IMR-90 (cell line): ENCODE data around the gene IGLL1. TPM values are rescaled to one million over a fixed set of nuclear protein-coding genes. Genes with fewer than 3 reads are reported as not detected.

Experiments
- ATAC-seq: fragments of 200-7000 bp; cut with Tn5 transposase; 2 replicates; pipeline ENCODE4 v1.9.1; 2020; ENCODE audit warnings: low read depth, mild to moderate bottlenecking, moderate library complexity
- BruUV-seq: library from RNA; stranded (reverse); fragments of 400-500 nt; replicated peaks from 2 replicates; lab custom pipeline; 2021; lab: Mats Ljungman, UMichigan
- CTCF ChIA-PET: fragments of 300-600 bp; formaldehyde crosslinking; extraction: SDS; loops from one replicate; lab custom pipeline; 2021; ENCODE audit warnings: antibody characterized with exemption; lab: Yijun Ruan, JAX
- POLR2A ChIA-PET: fragments of 300-600 bp; sonication (Branson Sonifier 250); formaldehyde crosslinking; loops from one replicate; lab custom pipeline; 2022; ENCODE audit warnings: antibody characterized with exemption; ENCODE audit not compliant: unreplicated experiment; lab: Charles Lee
- DNase-seq: peaks from one replicate; pipeline ENCODE4 v3.0.0; 2013
- H2AFZ ChIP-seq: replicated peaks from 2 replicates; pipeline ENCODE3; 2013; ENCODE audit warnings: low read length, mild to moderate bottlenecking; ENCODE audit not compliant: poor library complexity
- H2AK5ac ChIP-seq: 2 replicates; pipeline ENCODE4 v1.6.1; 2013; ENCODE audit warnings: low read depth, low read length, inconsistent platforms
- H2AK9ac ChIP-seq: replicated peaks from 2 replicates; pipeline ENCODE3; 2013; ENCODE audit warnings: mild to moderate bottlenecking, low read depth, low read length, moderate library complexity; ENCODE audit not compliant: poor library complexity
- H2BK120ac ChIP-seq: 2 replicates; pipeline ENCODE4 v1.6.1; 2013; ENCODE audit warnings: low read depth, low read length, inconsistent platforms
- H2BK15ac ChIP-seq: 3 replicates; pipeline ENCODE4 v1.6.1; 2013; ENCODE audit warnings: low read depth, low read length, inconsistent platforms
- H2BK20ac ChIP-seq: 2 replicates; pipeline ENCODE4 v1.6.1; 2013; ENCODE audit warnings: low read depth, mild to moderate bottlenecking, inconsistent platforms, low read length, moderate library complexity
- H2BK5ac ChIP-seq: 2 replicates; pipeline ENCODE4 v1.6.1; 2013; ENCODE audit warnings: mild to moderate bottlenecking, low read depth, low read length, inconsistent platforms; ENCODE audit not compliant: poor library complexity, severe bottlenecking
- H3K14ac ChIP-seq: replicated peaks from 2 replicates; pipeline ENCODE4 v1.6.1; 2013; ENCODE audit warnings: low read depth, low read length, inconsistent platforms
- H3K18ac ChIP-seq: 2 replicates; pipeline ENCODE4 v1.6.1; 2013; ENCODE audit warnings: low read depth, low read length, control low read depth
- H3K23ac ChIP-seq: 2 replicates; pipeline ENCODE4 v1.6.1; 2013; ENCODE audit warnings: low read depth, low read length, inconsistent platforms
- H3K27ac ChIP-seq: 2 replicates; pipeline ENCODE4 v1.5.1; 2013; ENCODE audit warnings: mild to moderate bottlenecking, control low read depth, low read length; ENCODE audit not compliant: insufficient read depth
- H3K27me3 ChIP-seq: 2 replicates; pipeline ENCODE4 v1.6.1; 2013; ENCODE audit warnings: low read length; ENCODE audit not compliant: control insufficient read depth, insufficient read depth
- H3K36me3 ChIP-seq: 2 replicates; pipeline ENCODE4 v1.6.1; 2013; ENCODE audit warnings: low read length, mixed read lengths; ENCODE audit not compliant: control insufficient read depth, insufficient read depth
- H3K4ac ChIP-seq: 2 replicates; pipeline ENCODE4 v1.6.1; 2013; ENCODE audit warnings: low read depth, low read length, inconsistent platforms
- H3K4me1 ChIP-seq: 2 replicates; pipeline ENCODE4 v1.6.1; 2013; ENCODE audit warnings: low read length, mixed read lengths; ENCODE audit not compliant: control insufficient read depth, insufficient read depth
- H3K4me2 ChIP-seq: 2 replicates; pipeline ENCODE4 v1.6.1; 2013; ENCODE audit warnings: low read depth, mild to moderate bottlenecking, control low read depth, low read length, moderate library complexity
- H3K4me3 ChIP-seq: 2 replicates; pipeline ENCODE4 v1.5.1; 2013; ENCODE audit warnings: low read depth, mild to moderate bottlenecking, control low read depth, low read length, moderate library complexity; ENCODE audit not compliant: insufficient read depth
- H3K56ac ChIP-seq: 2 replicates; pipeline ENCODE4 v1.6.1; 2013; ENCODE audit warnings: low read length, inconsistent platforms; ENCODE audit not compliant: insufficient read depth; ENCODE audit errors: extremely low read depth
- H3K79me1 ChIP-seq, 2 experiments: 2 replicates each; pipeline ENCODE4 v1.6.1; 2013; ENCODE audit warnings: low read length in 2 of 2, inconsistent platforms in 1 of 2, low read depth in 1 of 2
- H3K9ac ChIP-seq: 2 replicates; pipeline ENCODE4 v1.6.1; 2013; ENCODE audit warnings: low read depth, low read length, control low read depth
- H3K9me1 ChIP-seq: 2 replicates; pipeline ENCODE4 v1.6.1; 2013; ENCODE audit warnings: low read length, inconsistent platforms; ENCODE audit not compliant: insufficient read depth
- H3K9me3 ChIP-seq: 2 replicates; pipeline ENCODE4 v1.6.1; 2013; ENCODE audit warnings: low read length; ENCODE audit not compliant: control insufficient read depth, insufficient read depth
- H4K20me1 ChIP-seq: 2 replicates; pipeline ENCODE4 v1.6.1; 2013; ENCODE audit warnings: low read length, inconsistent platforms; ENCODE audit not compliant: insufficient read depth
- H4K5ac ChIP-seq: 2 replicates; pipeline ENCODE4 v1.6.1; 2013; ENCODE audit warnings: mild to moderate bottlenecking, low read depth, low read length, control low read depth
- H4K8ac ChIP-seq, 2 experiments: 2 replicates each; pipeline ENCODE4 v1.6.1; 2013; ENCODE audit warnings: low read depth in 2 of 2, low read length in 2 of 2, control low read depth in 1 of 2, inconsistent platforms in 1 of 2
- H4K91ac ChIP-seq: 2 replicates; pipeline ENCODE4 v1.6.1; 2013; ENCODE audit warnings: low read depth, low read length, inconsistent platforms; ENCODE audit not compliant: insufficient read depth
- BHLHE40 ChIP-seq: fragments of 150-350 bp; IDR thresholded peaks from 2 replicates; pipeline ENCODE4 v1.6.1; 2016; ENCODE audit warnings: mild to moderate bottlenecking, low read depth, low read length
- CHD1 ChIP-seq: IDR thresholded peaks from 2 replicates; pipeline ENCODE4 v1.6.1; 2012; ENCODE audit warnings: low read depth, low read length, improper control_type of control experiment
- ELK1 ChIP-seq: fragments of 150-350 bp; IDR thresholded peaks from 2 replicates; pipeline ENCODE4 v1.6.1; 2016; ENCODE audit warnings: low read depth, mild to moderate bottlenecking, low read length, moderate library complexity, borderline replicate concordance
- MAFK ChIP-seq: IDR thresholded peaks from 2 replicates; pipeline ENCODE4 v1.6.1; 2012; ENCODE audit warnings: low read depth, low read length, improper control_type of control experiment
- MAZ ChIP-seq: IDR thresholded peaks from 2 replicates; pipeline ENCODE4 v1.6.1; 2012; ENCODE audit warnings: low read depth, mild to moderate bottlenecking, low read length, improper control_type of control experiment, moderate library complexity, borderline replicate concordance
- MXI1 ChIP-seq: IDR thresholded peaks from 2 replicates; pipeline ENCODE4 v1.6.1; 2012; ENCODE audit warnings: low read depth, mild to moderate bottlenecking, low read length, moderate library complexity, borderline replicate concordance
- NFE2L2 ChIP-seq: fragments of 150-350 bp; IDR thresholded peaks from 2 replicates; pipeline ENCODE4 v1.6.1; 2016; ENCODE audit warnings: low read depth, mild to moderate bottlenecking, low read length
- POLR2A ChIP-seq: IDR thresholded peaks from 2 replicates; pipeline ENCODE4 v1.6.1; 2012; ENCODE audit warnings: mild to moderate bottlenecking, low read depth, low read length
- RAD21 ChIP-seq: IDR thresholded peaks from 2 replicates; pipeline ENCODE4 v1.6.1; 2012; ENCODE audit warnings: low read length, improper control_type of control experiment
- RCOR1 ChIP-seq: IDR thresholded peaks from 2 replicates; pipeline ENCODE4 v1.6.1; 2012; ENCODE audit warnings: mild to moderate bottlenecking, low read length, improper control_type of control experiment; ENCODE audit not compliant: insufficient replicate concordance
- RFX5 ChIP-seq: IDR thresholded peaks from 2 replicates; pipeline ENCODE4 v1.8.0; 2012; ENCODE audit warnings: low read depth, mild to moderate bottlenecking, low read length, moderate library complexity
- SMC3 ChIP-seq: fragments of 150-350 bp; IDR thresholded peaks from 2 replicates; pipeline ENCODE4 v1.6.1; 2016; ENCODE audit warnings: low read depth, mild to moderate bottlenecking, antibody characterized with exemption, low read length, moderate library complexity
- USF2 ChIP-seq: fragments of 150-350 bp; IDR thresholded peaks from 2 replicates; pipeline ENCODE4 v1.6.1; 2017; ENCODE audit warnings: mild to moderate bottlenecking, antibody characterized with exemption, low read length, low read depth
- WGBS, 2 experiments: methylation state at CpG; one replicate each; pipeline versions ENCODE4 v1.1.5 to v1.1.7; 2013; ENCODE audit warnings: missing lambda C conversion rate in 2 of 2; ENCODE audit not compliant: insufficient read length in 1 of 2; ENCODE audit errors: extremely low coverage in 2 of 2; 5-methylcytosine and 5-hydroxymethylcytosine counted together
- dilution Hi-C: fragments of 300-500 bp; cut with HindIII; formaldehyde crosslinking; loops from one replicate; pipeline ENCODE4 v1.14.3; 2018; ENCODE audit warnings: low sequenced_read_pairs; ENCODE audit not compliant: unreplicated experiment
- in situ Hi-C: fragments of 300-500 bp; cut with MboI; formaldehyde crosslinking; loops from 3 replicates; pipeline ENCODE4 v1.14.3; 2019; ENCODE audit warnings: low sequenced_read_pairs, inconsistent platforms, mixed read lengths
- intact Hi-C: fragments of 100-400 bp; cut with micrococcal nuclease; formaldehyde crosslinking; loops from 2 replicates; pipeline ENCODE4 v1.10.0; 2022
- polyA plus RNA-seq, 3 experiments: library from polyadenylated mRNA; depleted of rRNA; stranded (reverse); fragments of >200 nt; gene quantifications; 2 replicates each; pipeline ENCODE4 v1.2.3, GENCODE V29; 2012; ENCODE audit warnings: low replicate concordance in 1 of 3
- total RNA-seq: library from RNA; depleted of rRNA; stranded (reverse); fragments of >200 nt; gene quantifications from 2 replicates; pipeline ENCODE4 v1.2.3, GENCODE V29; 2012

The IGLL1 gene
- total and polyA plus RNA-seq, 2 of the 4 experiments (the other 2 are of a cell fraction) = not detected

GRCh38 chr22:23530766-23531282 lies 49.3 kb downstream of the IGLL1 start:
- Histone ChIP-seq H4K20me1 (no peaks in the 10 kb centered on the region; the same call in 1 of the 2 replicates), H2AFZ (no peak overlapping the region), H3K79me1 (no peaks in the 10 kb centered on the region), H4K91ac (no peak overlapping the region), H3K4me3 (no peak overlapping the region), H3K56ac (no peak overlapping the region), H2BK120ac (no peak overlapping the region), H3K4me2 (no peak overlapping the region), H3K4me1 (no peaks in the 10 kb centered on the region), H3K27ac (no peak overlapping the region), H3K18ac (no peak overlapping the region), H3K9me3 (no peaks in the 10 kb centered on the region), H3K27me3 (peaks cover 29% of the 10 kb centered on the region), H3K9ac (no peak overlapping the region), H3K14ac (no peak overlapping the region), H4K5ac (no peak overlapping the region), H3K23ac (no peak overlapping the region), H2BK20ac (no peak overlapping the region), H3K36me3 (no peaks in the 10 kb centered on the region), H3K9me1 (no peaks in the 10 kb centered on the region), H2AK5ac (no peak overlapping the region), H2BK15ac (no peak overlapping the region), H4K8ac (no peak overlapping the region), H2AK9ac (no peak overlapping the region), H2BK5ac (no peak overlapping the region), H3K4ac (no peak overlapping the region)
- ChIA-PET CTCF (no interaction called here), POLR2A (no interaction called here)
- DNase-seq (no peak), ATAC-seq (no peak)
- WGBS, 2 experiments = no CpG with 5 or more reads among the region's 7 CpGs
- BruUV-seq = no TSS peak
- dilution Hi-C loops = no loop called here
- intact Hi-C loops = no loop called here
- no peak for TF ChIP-seq POLR2A
- no peak for TF ChIP-seq MAZ
- TF ChIP-seq BHLHE40 = no peak
- no peak for TF ChIP-seq NFE2L2
- TF ChIP-seq RCOR1 = no peak
- no peak for TF ChIP-seq MAFK
- TF ChIP-seq RAD21 = no peak
- no peak for TF ChIP-seq USF2
- no peak for TF ChIP-seq ELK1
- TF ChIP-seq SMC3 = no peak
- no peak for TF ChIP-seq MXI1
- no peak for TF ChIP-seq CHD1
- no peak for TF ChIP-seq RFX5
- in situ Hi-C loops = no loop called here
